ENCODE data around the gene CPA5.

CPA5 gene

DNA sequence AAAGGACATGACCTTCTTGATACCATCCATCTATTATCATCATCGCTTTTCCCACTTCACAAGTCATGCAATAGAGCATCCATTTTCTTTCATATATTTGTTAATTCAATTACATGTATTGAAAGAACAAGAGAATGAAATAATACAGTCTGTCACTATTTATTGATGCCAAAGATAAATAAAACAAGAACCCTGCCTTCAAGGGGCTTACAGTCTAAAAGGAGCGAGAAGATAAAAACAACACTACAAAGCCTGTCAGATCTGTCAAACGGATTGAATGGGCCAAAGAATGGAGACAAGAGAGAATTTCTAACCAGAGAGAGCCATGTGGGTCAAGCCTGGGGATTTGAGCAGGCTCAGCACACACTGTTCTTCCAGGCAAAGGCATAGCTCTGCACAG, 15.9 kb downstream of the CPA5 start:
- H3K4me3 ChIP-seq (ENCODE audit: low read depth, low read length): no peak overlapping the region
- TF ChIP-seq, protein P1, sequence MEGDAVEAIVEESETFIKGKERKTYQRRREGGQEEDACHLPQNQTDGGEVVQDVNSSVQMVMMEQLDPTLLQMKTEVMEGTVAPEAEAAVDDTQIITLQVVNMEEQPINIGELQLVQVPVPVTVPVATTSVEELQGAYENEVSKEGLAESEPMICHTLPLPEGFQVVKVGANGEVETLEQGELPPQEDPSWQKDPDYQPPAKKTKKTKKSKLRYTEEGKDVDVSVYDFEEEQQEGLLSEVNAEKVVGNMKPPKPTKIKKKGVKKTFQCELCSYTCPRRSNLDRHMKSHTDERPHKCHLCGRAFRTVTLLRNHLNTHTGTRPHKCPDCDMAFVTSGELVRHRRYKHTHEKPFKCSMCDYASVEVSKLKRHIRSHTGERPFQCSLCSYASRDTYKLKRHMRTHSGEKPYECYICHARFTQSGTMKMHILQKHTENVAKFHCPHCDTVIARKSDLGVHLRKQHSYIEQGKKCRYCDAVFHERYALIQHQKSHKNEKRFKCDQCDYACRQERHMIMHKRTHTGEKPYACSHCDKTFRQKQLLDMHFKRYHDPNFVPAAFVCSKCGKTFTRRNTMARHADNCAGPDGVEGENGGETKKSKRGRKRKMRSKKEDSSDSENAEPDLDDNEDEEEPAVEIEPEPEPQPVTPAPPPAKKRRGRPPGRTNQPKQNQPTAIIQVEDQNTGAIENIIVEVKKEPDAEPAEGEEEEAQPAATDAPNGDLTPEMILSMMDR (IDR thresholded peaks at IDR 0.05; ENCODE audit: borderline replicate concordance, insufficient read depth, low read depth, low read length): no peak

GRCh38 chr7:130361681-130362080, 17.1 kb downstream of the CPA5 start:
- TF ChIP-seq, protein P1 (IDR thresholded peaks at IDR 0.05; ENCODE audit: borderline replicate concordance, insufficient read depth, low read depth, low read length): no peak
- H3K4me3 ChIP-seq (ENCODE audit: low read depth, low read length): no peak overlapping the region

DNA sequence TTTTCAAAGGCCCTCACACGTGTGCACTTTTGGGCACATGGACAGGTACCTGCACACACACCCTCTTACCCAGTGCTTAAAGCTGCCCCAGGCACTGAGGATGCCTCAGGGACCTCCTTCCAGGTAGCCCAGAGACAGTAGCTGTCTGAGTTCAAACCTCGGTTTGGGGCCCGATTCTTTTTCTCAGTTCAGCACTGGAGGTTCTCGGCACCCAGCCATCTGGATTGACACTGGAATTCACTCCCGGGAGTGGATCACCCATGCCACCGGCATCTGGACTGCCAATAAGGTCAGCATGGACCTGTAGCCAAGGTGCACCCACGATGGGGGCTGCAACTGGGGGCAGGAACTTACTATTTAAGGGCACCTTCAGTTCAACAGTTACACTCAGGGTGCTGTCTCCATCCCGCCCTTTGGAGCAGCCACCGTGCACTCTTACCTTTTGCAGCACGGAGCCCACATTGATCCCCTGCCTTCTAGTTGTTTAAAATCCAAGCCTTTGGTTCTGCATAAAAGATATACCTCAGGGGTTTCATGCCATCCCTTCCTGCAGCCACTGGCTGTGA, 17.7 kb downstream of the CPA5 start:
- TF ChIP-seq, protein P1 (IDR thresholded peaks at IDR 0.05; ENCODE audit: borderline replicate concordance, insufficient read depth, low read depth, low read length): no peak
- H3K4me3 ChIP-seq (ENCODE audit: low read depth, low read length): no peak overlapping the region

DNA sequence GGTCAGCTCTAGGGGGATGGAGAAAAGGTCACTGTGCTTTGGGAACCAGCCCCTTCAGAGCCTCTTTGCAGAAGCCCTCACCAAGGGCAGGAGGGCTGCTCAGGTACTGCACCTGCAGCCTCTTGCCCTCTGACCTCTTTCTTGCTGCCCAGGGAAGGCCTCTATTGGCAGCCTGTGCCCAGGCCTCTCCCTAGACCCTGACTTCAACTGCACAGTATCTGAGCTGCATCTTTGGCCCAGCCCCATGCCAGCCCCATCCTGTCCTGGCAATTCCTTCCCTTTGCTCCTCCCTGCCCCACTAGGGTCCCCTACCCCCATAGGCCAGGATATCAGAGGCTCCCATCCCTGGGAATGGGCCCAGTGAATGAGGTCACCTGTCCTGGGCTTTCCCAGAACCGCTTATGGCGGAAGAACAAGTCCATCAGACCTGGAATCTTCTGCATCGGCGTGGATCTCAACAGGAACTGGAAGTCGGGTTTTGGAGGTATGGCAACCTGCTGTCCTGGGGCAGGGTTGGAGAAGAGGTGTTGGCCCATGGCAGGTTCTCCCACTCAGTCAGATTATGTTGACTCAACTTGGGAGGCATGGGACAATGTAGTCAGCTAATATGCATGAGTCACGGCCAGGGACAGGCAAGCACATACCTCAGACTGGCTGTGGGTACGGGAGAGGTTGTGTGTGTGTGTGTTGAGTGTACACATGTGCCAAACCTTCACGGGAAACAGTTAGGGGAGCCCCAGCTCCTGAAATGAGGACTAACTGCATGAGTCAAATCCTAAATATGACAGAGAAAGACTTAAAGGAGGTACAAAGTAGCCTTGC, 18.6 kb downstream of the CPA5 start:
- TF ChIP-seq, protein P1 (IDR thresholded peaks at IDR 0.05; ENCODE audit: borderline replicate concordance, insufficient read depth, low read depth, low read length): no peak
- H3K4me3 ChIP-seq (ENCODE audit: low read depth, low read length): no peak overlapping the region

- TF ChIP-seq, protein P1 (IDR thresholded peaks at IDR 0.05; ENCODE audit: borderline replicate concordance, insufficient read depth, low read depth, low read length): no peak
- H3K4me3 ChIP-seq (ENCODE audit: low read depth, low read length): no peak overlapping the region
These were observed 19.8 kb downstream of the CPA5 start for GRCh38 chr7:130364451-130364850.

GRCh38 chr7:130365088-130365487, 20.5 kb downstream of the CPA5 start:
- no peak overlapping the region for H3K4me3 ChIP-seq (ENCODE audit: low read depth, low read length)
- TF ChIP-seq, protein P1 (IDR thresholded peaks at IDR 0.05; ENCODE audit: borderline replicate concordance, insufficient read depth, low read depth, low read length): no peak

Data from GM12875 (cell line).